Measurements from ENCODE around the gene FATE1. TPM values are rescaled to one million over a fixed set of nuclear protein-coding genes. Genes with fewer than 3 reads are reported as not detected.

Gene FATE1
- total RNA-seq, 1 donor from 2014 or later = not detected

DNA sequence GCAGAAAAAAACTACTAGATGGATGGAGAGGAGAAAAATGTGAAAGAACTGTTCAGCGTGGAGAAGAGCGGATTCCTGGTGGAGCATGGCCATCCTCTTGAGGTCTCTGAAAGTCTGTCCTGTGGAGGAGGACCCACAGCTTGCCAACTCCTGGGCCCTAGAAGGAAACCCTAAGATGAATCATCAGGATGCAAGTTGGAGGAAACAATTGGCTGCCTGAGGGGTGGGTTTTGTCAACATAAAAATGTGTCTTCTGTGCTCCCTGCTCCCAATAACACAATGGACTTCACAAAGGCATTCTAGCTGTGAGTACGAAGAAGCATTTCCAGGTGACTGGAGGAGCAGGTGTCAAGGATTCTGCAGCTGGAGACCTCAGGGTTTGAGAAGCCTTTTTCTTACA lies 55.9 kb downstream of the FATE1 start:
- Mint-ChIP-seq H3K4me3 (ENCODE audit: unreplicated experiment) (no peak overlapping the region), H3K4me1 (ENCODE audit: unreplicated experiment) (no peaks in the 10 kb centered on the region), H3K27ac (ENCODE audit: unreplicated experiment) (no peak overlapping the region), H3K27me3 (ENCODE audit: unreplicated experiment) (no peaks in the 10 kb centered on the region), H3K9me3 (ENCODE audit: unreplicated experiment) (no peaks in the 10 kb centered on the region), H3K36me3 (ENCODE audit: low read depth, unreplicated experiment) (peaks cover 2% of the 10 kb centered on the region)
- TF ChIP-seq, protein P1, sequence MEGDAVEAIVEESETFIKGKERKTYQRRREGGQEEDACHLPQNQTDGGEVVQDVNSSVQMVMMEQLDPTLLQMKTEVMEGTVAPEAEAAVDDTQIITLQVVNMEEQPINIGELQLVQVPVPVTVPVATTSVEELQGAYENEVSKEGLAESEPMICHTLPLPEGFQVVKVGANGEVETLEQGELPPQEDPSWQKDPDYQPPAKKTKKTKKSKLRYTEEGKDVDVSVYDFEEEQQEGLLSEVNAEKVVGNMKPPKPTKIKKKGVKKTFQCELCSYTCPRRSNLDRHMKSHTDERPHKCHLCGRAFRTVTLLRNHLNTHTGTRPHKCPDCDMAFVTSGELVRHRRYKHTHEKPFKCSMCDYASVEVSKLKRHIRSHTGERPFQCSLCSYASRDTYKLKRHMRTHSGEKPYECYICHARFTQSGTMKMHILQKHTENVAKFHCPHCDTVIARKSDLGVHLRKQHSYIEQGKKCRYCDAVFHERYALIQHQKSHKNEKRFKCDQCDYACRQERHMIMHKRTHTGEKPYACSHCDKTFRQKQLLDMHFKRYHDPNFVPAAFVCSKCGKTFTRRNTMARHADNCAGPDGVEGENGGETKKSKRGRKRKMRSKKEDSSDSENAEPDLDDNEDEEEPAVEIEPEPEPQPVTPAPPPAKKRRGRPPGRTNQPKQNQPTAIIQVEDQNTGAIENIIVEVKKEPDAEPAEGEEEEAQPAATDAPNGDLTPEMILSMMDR (IDR thresholded peaks at IDR 0.05; ENCODE audit: unreplicated experiment) = no peak
- no peak for DNase-seq (ENCODE audit: low spot score)

Other genes with a start within 250 kb of the FATE1 start
- not detected for gene PASD1, start 152.4 kb upstream of the FATE1 start, total RNA-seq (ENCODE audit: unreplicated experiment)
- gene PRRG3, start 20.6 kb upstream of the FATE1 start, total RNA-seq (ENCODE audit: unreplicated experiment) = 3.7 TPM
- not detected for gene CNGA2, start 18.7 kb downstream of the FATE1 start, total RNA-seq (ENCODE audit: unreplicated experiment)
- gene MAGEA4, start 196.9 kb downstream of the FATE1 start, total RNA-seq (ENCODE audit: unreplicated experiment) = 0.23 TPM

Data from endothelial cell (in vitro differentiated cells).